HL-60 (cell line): ENCODE results near the gene POLD3.

Source experiments
- DNase-seq, 2 experiments: peaks; one replicate each; pipeline ENCODE4 v3.0.0-alpha.2; 2010 to 2020; ENCODE audit warnings: low read depth in 1 of 2, low spot score in 1 of 2
- H3K27ac ChIP-seq: fragments of 250-450 bp; sonication (Bioruptor Pico); replicated peaks from 2 replicates; pipeline ENCODE4 v1.5.1; 2020; ENCODE audit warnings: mild to moderate bottlenecking, moderate library complexity
- H3K27me3 ChIP-seq: fragments of 250-450 bp; sonication (Bioruptor Pico); 2 replicates; pipeline ENCODE4 v1.5.1; 2021; ENCODE audit warnings: mild to moderate bottlenecking, moderate library complexity; ENCODE audit not compliant: insufficient read depth, poor library complexity, severe bottlenecking
- H3K4me3 ChIP-seq: replicated peaks from 2 replicates; pipeline ENCODE4 v1.5.1; 2011; ENCODE audit warnings: mild to moderate bottlenecking, control low read depth, low read length; ENCODE audit not compliant: insufficient read depth
- GABPA ChIP-seq: IDR thresholded peaks from 2 replicates; pipeline ENCODE4 v1.6.1; 2012; ENCODE audit warnings: low read depth
- POLR2AphosphoS5 ChIP-seq: IDR thresholded peaks from 2 replicates; pipeline ENCODE4 v1.6.1; 2012; ENCODE audit warnings: low read depth
- SPI1 ChIP-seq: IDR thresholded peaks from 2 replicates; pipeline ENCODE4 v1.6.1; 2012; ENCODE audit warnings: low read depth, mild to moderate bottlenecking, borderline replicate concordance
- TF ChIP-seq, protein P1 (sequence below): IDR thresholded peaks from 2 replicates; pipeline ENCODE4 v1.6.1; 2012; ENCODE audit warnings: low read depth; ENCODE audit not compliant: insufficient replicate concordance
- TF ChIP-seq, protein P2 (sequence below): IDR thresholded peaks from one replicate; pipeline ENCODE4 v1.5.1; 2011; ENCODE audit warnings: low read length, control low read depth, inconsistent platforms; ENCODE audit not compliant: insufficient read depth

POLD3 gene

DNA sequence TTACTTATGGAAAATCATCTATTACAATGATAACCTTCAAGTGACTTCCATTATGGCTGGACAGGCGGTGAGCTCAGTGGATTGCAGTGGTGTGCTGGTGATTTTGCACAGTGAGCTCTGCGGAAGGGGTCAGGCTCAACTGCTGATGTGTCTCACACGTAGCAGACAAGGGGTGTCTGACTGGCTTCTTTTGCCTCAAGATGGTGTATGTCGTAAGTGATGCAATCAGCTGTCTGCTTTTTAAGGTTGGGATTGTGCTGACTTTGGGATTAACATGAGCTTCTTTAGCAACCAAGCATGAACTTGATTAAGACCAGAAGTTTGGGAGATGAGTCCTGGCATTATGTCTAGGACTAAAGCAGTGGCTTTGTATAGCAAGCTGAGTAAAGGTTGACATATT lies 49.5 kb downstream of the POLD3 start:
- Histone ChIP-seq H3K4me3 (no peak overlapping the region), H3K27ac (no peak overlapping the region), H3K27me3 (no peaks in the 10 kb centered on the region)
- DNase-seq, result no peak
- TF ChIP-seq SPI1 (no peak), GABPA (no peak), POLR2AphosphoS5 (no peak)
- TF ChIP-seq, protein P1, sequence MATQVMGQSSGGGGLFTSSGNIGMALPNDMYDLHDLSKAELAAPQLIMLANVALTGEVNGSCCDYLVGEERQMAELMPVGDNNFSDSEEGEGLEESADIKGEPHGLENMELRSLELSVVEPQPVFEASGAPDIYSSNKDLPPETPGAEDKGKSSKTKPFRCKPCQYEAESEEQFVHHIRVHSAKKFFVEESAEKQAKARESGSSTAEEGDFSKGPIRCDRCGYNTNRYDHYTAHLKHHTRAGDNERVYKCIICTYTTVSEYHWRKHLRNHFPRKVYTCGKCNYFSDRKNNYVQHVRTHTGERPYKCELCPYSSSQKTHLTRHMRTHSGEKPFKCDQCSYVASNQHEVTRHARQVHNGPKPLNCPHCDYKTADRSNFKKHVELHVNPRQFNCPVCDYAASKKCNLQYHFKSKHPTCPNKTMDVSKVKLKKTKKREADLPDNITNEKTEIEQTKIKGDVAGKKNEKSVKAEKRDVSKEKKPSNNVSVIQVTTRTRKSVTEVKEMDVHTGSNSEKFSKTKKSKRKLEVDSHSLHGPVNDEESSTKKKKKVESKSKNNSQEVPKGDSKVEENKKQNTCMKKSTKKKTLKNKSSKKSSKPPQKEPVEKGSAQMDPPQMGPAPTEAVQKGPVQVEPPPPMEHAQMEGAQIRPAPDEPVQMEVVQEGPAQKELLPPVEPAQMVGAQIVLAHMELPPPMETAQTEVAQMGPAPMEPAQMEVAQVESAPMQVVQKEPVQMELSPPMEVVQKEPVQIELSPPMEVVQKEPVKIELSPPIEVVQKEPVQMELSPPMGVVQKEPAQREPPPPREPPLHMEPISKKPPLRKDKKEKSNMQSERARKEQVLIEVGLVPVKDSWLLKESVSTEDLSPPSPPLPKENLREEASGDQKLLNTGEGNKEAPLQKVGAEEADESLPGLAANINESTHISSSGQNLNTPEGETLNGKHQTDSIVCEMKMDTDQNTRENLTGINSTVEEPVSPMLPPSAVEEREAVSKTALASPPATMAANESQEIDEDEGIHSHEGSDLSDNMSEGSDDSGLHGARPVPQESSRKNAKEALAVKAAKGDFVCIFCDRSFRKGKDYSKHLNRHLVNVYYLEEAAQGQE, result no peak

GRCh38 chr11:74642912-74643311 lies 50.5 kb downstream of the POLD3 start:
- no peak overlapping the region for H3K27ac ChIP-seq
- TF ChIP-seq, protein P2, sequence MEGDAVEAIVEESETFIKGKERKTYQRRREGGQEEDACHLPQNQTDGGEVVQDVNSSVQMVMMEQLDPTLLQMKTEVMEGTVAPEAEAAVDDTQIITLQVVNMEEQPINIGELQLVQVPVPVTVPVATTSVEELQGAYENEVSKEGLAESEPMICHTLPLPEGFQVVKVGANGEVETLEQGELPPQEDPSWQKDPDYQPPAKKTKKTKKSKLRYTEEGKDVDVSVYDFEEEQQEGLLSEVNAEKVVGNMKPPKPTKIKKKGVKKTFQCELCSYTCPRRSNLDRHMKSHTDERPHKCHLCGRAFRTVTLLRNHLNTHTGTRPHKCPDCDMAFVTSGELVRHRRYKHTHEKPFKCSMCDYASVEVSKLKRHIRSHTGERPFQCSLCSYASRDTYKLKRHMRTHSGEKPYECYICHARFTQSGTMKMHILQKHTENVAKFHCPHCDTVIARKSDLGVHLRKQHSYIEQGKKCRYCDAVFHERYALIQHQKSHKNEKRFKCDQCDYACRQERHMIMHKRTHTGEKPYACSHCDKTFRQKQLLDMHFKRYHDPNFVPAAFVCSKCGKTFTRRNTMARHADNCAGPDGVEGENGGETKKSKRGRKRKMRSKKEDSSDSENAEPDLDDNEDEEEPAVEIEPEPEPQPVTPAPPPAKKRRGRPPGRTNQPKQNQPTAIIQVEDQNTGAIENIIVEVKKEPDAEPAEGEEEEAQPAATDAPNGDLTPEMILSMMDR, result no peak
- TF ChIP-seq, protein P1, result no peak
- TF ChIP-seq POLR2AphosphoS5 (no peak), SPI1 (no peak), GABPA (no peak)
- H3K4me3 ChIP-seq, result no peak overlapping the region
- DNase-seq, result no peak
- no peaks in the 10 kb centered on the region for H3K27me3 ChIP-seq

DNA sequence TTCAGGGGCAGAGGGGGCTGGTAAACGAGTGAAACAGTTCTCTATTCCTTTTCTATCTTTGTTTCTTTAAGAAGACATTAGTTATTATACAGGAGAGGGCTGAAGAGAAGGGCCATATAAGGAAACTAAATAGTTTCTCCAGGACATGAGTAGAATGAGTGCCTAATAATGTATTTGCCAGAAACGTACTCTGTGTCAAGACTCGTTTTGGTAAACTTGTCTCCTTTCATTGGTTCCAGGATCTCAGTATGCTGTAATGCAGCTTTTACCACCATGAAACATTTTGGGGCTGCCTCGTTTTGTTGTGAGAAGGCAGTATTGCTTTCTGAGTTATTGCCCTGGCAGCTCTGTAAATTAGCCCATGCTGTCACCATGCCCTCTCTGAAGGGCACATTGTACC lies 51.7 kb downstream of the POLD3 start:
- no peak overlapping the region for H3K27ac ChIP-seq
- DNase-seq, result no peak
- H3K27me3 ChIP-seq, result no peaks in the 10 kb centered on the region
- TF ChIP-seq GABPA (no peak), SPI1 (no peak)
- TF ChIP-seq, protein P2, result no peak
- TF ChIP-seq, protein P1, result no peak
- H3K4me3 ChIP-seq, result no peak overlapping the region

- DNase-seq, result no peak
- no peak overlapping the region for H3K27ac ChIP-seq
- TF ChIP-seq GABPA, result no peak
- TF ChIP-seq, protein P1, result no peak
- TF ChIP-seq SPI1, result no peak
- TF ChIP-seq, protein P2, result no peak
- no peak for TF ChIP-seq POLR2AphosphoS5
These were observed 53.8 kb downstream of the POLD3 start for GRCh38 chr11:74646215-74646614.

More at GRCh38 chr11:74646215-74646614, 53.8 kb downstream of the POLD3 start:
- H3K4me3 ChIP-seq, result no peak overlapping the region
- H3K27me3 ChIP-seq, result no peaks in the 10 kb centered on the region
